Hepatocyte (in vitro differentiated cells): ENCODE data around the gene FARP1.

Experiments
- CTCF ChIP-seq: fragments of 200-600 bp; sonication (generic); IDR thresholded peaks from 2 replicates; pipeline ENCODE4 v1.5.1; 2016; ENCODE audit warnings: antibody characterized with exemption, mild to moderate bottlenecking; ENCODE audit not compliant: poor library complexity
- EZH2 ChIP-seq: fragments of 200-600 bp; sonication (generic); IDR thresholded peaks from 2 replicates; pipeline ENCODE4 v1.6.1; 2016; ENCODE audit warnings: antibody characterized with exemption, mild to moderate bottlenecking, borderline replicate concordance
- EZH2phosphoT487 ChIP-seq: fragments of 200-600 bp; sonication (generic); IDR thresholded peaks from one replicate; pipeline ENCODE4 v1.6.1; 2018; ENCODE audit warnings: antibody characterized with exemption, mild to moderate bottlenecking, low read depth, moderate library complexity; ENCODE audit not compliant: unreplicated experiment, severe bottlenecking

- TF ChIP-seq CTCF (no peak), EZH2 (no peak), EZH2phosphoT487 (no peak)
Observed at GRCh38 chr13:98099627-98100026, 43.3 kb upstream of the FARP1 start.
